RKO (cell line): ENCODE data around the gene UNC119B.
"Not testable (repeated sequence)": the region's sequence is repeated elsewhere in the genome, so short reads cannot be mapped to it uniquely, and the experiment has no call there.

Experiments used
- DNase-seq: peaks from one replicate; pipeline ENCODE4 v3.0.0-alpha.2; 2016; ENCODE audit warnings: low spot score

UNC119B gene

GRCh38 chr12:120710031-120710804 lies at the start of gene UNC119B:
UNC119B (plus strand) TSS chr12:120710458; CDS start chr12:120710475, 17 bp downstream.
- peak; percentile 62 for DNase-seq

DNA sequence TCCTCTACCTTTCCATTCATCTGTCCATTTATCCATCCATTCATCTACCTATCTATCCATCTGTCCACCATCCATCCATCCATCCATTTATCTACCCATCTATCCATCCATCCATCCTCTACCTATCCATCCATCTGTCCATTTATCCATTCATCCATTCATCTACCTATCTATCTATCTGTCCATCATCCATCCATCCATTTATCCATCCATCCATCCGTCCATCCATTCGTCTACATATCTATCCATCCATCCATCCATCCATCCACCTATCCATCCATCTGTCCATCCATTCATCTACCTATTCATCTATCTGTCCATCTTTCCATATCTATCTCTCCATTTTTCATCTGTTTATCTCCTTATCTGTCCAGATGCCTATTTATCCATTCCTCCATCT lies 48.8 kb upstream of the UNC119B start:
- DNase-seq: no peak

GRCh38 chr12:120662879-120663278 lies 47.4 kb upstream of the UNC119B start:
- DNase-seq: no peak

DNA sequence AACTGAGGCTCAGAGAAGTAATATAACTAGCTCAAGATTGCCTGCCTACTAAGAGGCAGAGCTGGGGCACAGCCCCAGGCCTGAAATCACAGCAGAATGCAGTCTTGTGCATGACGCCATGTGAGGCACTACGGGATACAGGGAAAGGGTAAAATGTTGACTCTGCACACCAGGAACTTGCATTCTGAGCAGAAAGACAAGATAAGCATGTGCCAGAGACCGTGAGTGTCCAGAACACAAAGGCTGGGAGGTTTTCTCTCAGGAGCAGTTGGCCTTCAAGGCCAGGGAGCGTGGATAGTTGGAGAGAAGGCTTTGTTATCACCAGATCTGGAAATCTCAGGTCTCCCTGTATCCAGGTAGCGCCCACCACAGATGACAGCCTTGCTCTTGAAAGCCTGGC lies 46.5 kb upstream of the UNC119B start:
- no peak for DNase-seq

DNA sequence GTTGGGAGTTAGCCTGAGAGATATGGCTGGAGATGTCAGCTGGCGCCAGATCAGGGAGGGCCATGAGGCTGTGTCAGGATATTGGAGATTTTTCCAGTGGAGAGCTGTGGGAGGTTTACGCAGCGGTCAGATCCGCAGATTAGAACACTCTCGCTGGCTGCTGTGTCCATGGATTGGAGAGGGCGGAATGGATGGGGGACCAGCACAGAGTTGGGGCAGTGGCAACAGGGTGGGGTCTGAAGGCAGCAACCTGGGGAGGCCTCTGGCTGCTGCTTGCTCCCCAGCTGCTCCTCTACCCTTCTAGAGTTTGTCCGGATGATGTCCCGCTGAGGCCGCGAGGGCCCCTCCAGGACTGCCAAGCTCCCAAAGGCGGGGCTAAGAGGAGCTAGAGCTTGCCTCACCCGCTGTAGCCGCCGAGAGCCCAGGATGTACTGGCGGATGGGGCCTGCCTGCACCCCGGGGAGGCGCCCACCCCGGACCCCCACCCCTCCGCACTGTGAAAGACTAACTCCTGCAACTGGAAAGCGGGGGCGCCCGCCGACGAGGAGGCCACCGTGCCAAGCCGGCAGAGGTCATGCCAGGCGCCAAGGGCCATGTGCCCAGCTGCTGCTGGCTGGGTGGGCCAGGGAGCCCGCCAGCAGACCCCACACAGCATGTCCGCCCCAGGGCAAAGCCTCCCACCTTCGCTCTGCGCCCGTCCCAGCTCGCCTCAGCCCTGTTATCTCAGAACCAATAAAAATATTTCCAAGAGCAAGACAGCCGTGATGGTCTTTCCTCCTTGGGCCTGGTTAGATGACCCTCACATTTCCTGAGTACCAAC lies 43.5 kb upstream of the UNC119B start:
- DNase-seq: no peak

GRCh38 chr12:120668091-120668867 lies 42.0 kb upstream of the UNC119B start:
- no peak for DNase-seq

DNA sequence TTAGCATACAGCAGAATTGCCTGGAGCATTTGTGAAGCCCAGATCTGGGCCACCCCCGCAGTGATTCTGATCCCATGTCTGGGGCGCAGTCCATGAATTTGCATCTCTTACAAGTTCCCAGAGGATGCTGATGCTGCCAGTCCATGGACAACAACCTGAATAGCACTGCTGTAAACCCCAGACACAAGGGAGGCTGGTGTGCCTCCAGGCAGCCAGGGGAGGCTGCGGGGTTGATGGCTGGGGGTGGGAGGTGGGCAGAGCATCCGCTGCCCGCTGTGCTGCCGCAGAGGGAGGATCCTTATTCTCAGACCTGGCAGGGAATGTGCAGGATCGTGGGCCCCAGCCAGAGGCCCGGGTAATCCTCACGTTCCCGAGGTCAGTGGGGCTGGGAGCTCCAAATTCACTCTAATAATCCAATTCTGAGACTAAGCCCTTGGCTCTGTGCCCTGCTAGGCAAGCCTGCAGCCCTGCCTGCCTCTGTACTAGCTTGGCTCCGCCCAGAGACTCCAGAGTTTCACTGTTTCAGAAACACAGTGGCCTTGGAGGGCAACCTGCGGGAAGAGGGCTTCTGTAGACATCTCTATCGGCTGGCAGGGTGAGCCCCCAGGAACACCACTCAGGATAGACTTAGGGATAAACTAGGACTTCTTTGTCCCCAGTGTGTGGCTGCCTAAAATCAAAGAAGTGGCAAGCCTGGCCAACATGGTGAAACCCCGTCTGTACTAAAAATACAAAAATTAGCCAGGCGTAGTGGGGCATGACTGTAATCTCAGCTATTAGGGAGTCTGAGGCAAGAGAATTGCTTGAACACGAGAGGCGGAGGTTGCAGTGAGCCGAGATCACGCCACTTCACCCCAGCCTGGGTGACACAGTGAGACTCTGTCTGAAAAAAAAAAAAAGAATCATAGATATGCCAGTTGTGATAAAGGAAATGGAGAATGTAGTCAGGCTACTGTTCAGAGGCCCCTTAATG lies 41.1 kb upstream of the UNC119B start:
- no peak for DNase-seq

DNA sequence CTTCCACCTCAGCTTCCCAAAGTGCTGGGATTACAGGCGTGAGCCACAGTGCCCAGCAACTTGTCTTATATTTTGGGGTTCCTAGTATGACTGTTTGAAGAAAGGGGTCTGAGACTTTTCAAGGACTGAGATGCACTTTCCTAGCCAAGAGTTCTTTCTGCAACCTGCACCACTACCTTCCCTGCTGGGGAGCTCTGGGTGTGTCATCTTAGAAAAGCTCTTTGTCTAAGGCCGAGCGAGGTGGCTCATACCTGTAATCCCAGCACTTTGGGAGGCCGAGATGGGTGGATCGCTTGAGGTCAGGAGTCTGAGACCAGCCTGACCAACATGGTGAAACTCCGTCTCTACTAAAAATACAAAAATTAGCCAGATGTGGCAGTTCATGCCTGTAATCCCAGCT lies 40.0 kb upstream of the UNC119B start:
- not testable (repeated sequence) for DNase-seq

- no peak for DNase-seq
Observed at GRCh38 chr12:120670667-120671066, 39.6 kb upstream of the UNC119B start.

DNA sequence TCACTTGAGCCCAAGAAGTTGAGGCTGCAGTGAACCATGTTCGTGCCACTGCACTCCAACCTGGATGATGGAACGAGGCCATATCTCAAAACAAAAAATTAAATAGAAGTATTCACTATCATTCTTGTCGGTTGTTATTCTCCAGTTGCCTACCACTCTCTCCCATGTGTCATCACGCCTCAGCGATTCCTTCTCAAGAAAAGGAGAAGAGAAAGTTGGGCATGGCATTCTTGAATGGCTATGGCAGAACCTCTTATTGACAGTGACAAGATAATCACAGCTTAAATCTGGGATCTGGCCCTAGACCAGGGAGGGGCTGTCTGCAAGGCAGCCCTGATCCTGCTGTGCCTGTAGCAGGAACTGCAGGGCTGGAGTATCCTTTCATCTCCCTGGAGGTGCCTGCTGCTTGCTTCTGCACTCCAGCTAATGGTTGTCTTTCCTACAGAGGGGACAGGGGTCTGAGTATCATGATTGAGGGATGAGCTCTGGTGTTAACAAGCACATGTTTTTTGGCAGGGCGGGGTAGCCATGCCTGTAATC lies 36.1 kb upstream of the UNC119B start:
- no peak for DNase-seq

DNA sequence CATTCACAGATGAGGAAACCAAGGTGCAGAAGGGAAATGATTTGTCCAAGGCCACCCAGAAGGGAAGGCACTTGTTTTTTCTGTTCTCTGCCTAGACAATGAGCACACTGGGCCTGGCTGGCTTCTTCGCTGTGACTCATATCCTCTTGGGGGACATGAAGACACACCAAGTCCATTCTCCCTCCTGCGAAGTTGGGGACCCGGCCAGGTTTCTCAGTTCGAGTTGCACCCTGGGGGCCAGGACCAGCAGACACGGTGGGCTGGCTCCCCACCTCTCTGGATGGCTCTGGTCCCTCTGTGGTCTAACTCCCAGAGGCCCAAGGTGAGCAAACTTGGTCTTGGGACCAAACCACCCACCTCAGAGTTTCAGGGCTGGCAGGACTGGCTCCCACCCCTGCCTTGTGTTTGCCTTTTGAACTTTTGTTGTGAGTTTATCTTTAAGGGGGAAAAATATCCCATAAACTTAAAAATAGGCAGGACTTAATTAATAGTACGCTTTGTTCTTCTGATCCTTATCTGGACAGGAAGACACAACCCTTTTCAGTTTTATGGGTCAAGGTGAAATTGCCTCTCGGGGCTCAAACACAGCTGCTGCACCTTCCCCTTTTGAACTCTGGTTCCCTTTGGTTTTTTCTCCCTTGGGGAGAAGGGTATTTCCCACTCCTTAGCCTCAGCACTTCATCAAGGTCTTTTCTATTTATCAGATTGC lies 32.3 kb upstream of the UNC119B start:
- no peak for DNase-seq

DNA sequence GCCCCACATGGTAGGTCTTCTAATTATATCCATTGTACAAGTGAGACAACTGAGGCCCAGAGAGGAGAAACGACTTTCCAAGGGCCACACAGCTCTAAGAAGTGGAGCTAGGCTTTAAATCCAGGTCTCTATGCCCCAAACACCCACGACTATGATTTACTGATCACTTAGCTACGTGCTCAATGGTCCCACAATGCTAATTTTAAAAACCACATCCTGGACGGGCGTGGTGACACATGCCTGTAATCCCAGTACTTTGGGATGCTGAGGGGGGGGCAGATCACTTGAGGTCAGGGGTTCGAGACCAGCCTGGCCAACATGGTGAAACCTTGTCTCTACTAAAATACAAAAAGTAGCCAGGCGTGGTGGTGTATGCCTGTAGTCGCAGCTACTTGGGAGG lies 31.7 kb upstream of the UNC119B start:
- DNase-seq: peak; percentile 36

DNA sequence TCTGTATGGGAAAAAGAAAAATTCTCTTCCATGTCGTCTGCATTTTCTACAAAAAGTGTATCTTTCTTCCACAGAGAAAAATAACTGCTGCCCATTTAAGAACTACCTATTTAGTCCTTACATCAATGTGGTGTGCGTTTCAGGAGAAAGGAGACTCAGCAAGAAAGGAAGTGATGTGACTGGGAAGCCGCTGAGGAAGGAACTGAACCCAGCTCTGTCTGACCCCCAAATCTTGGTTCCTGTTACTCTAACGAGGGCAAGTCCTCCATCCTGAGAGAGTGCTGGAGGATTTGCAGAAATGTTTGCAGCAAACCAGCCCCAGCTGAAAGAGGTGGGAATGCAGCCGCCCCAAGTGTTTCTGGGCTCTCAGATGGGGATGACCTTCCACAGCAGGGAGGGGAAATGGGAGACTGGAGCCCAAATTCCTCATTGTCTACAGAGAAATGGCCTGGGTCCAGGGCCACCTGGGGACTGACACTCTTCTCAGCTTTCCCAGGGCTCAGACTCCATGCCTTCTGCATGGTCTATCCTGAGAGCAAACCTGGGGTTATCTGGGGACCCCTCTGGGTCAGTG lies 30.0 kb upstream of the UNC119B start:
- DNase-seq: no peak

DNA sequence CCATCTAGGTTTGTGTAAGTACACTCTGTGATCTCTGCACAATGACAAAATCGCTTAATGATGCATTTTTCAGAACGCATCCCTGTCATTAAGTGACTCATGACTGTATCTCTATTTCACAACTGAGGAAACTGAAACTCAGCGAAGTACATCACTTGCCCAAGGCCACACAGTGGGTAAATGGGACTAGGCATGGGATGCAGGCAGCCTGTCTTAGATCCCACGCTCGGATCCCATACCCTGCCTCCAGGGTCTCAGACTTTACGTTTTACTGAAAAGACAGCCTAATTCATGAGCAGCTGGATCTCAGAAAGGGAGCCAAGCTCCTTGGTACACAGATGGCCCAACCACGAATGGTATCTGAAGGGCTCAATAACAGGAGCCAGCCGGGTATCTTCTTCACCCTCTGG lies 25.7 kb upstream of the UNC119B start:
- peak; percentile 38 for DNase-seq

- no peak for DNase-seq
Observed at GRCh38 chr12:120685522-120685921, 24.7 kb upstream of the UNC119B start.

DNA sequence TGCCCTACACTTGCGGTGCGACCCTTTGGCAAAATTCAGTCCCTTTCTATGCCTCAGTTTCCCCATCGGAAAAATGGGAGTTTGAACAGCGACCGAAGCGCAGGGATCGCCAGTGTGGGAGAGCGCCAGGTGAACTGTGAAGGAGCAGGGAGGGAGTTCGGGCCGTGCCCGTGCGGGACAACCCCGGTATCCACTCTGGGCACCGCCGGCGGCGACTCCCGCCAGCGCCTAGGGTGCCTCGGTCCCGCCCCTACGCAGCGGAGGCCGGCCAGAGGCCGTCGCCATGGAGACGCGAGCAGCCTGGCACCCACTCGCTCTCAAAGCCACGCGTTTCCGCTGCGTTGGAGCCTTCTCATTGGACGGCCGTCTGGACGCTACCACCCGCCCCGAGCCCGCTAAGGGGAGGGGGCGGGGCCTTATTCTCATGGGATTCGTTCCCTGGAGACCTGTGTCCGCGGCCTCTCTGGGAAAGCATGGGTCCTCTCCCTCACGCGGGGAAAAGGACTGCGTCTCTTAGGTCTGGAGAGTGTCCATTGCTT lies 24.0 kb upstream of the UNC119B start:
- peak; percentile 98 for DNase-seq

GRCh38 chr12:120686690-120687577 lies 23.3 kb upstream of the UNC119B start, which contains the start of gene MLEC:
MLEC (plus strand) TSS chr12:120687149; CDS start chr12:120687297, 148 bp downstream.
- peak; percentile 97 for DNase-seq

DNA sequence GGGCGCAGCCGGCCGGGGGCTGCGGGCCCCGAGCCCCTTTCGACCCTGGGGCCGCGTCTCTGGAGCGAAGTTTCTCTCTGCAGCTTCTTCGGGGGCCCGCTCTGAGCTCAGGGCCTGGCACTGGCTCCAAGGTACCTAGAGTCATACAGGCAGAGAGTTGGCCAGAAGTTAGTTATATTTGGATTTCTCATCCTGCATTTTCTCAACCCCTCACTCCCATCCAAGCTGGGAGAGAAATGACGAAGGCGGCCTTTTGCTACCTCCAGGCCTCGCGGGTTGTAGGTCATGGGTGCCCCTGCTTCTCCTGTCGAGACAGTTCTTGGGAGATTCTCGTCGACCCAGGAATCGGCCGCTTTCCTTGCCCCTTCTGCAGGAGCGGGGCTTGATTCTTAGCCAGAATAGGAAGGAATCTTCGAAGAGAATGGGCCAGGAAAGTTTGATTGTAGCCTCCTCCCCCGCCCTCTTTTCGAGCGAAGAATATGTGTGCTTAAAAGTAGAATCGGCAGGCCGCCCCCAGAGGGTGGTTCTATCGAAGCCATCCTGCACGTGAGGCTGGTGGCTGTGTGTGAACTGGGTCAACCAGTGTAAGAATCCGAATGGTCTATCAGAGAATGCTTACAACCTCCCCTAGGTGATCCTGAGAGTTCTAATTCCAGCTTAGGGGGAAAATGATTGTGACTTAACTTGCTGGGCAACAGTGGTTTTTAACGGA lies 22.5 kb upstream of the UNC119B start:
- DNase-seq: peak; percentile 46
